HG02798 (cell line): ENCODE data around the gene CST3.
"Not testable (repeated sequence)": the region's sequence is repeated elsewhere in the genome, so short reads cannot be mapped to it uniquely, and the experiment has no call there.

Source experiments
- ATAC-seq: cut with Tn5 transposase; IDR thresholded peaks from one replicate; pipeline ENCODE4 v1.9.1; 2021; ENCODE audit warnings: mild to moderate bottlenecking; ENCODE audit not compliant: unreplicated experiment, poor library complexity

CST3 gene

GRCh38 chr20:23637282-23638221, at the start of gene CST3:
CST3 (minus strand) TSS chr20:23637955; CDS start chr20:23637862, 93 bp downstream.
- peak; percentile 68 for ATAC-seq

GRCh38 chr20:23686046-23686750, 48.4 kb upstream of the CST3 start:
- ATAC-seq = no peak

GRCh38 chr20:23685529-23685896, 47.8 kb upstream of the CST3 start:
- ATAC-seq = not testable (repeated sequence)

- no peak for ATAC-seq
Observed at GRCh38 chr20:23684261-23684660, 46.5 kb upstream of the CST3 start.

- no peak for ATAC-seq
Observed at GRCh38 chr20:23683807-23684206, 46.1 kb upstream of the CST3 start.

- ATAC-seq = no peak
Observed at GRCh38 chr20:23683281-23683680, 45.5 kb upstream of the CST3 start.

- no peak for ATAC-seq
Observed at GRCh38 chr20:23680146-23680545, 42.4 kb upstream of the CST3 start.

- ATAC-seq = no peak
Observed at GRCh38 chr20:23679133-23680092, 41.7 kb upstream of the CST3 start.

- ATAC-seq = no peak
Observed at GRCh38 chr20:23673209-23673608, 35.5 kb upstream of the CST3 start.

- ATAC-seq = no peak
Observed at GRCh38 chr20:23672158-23672557, 34.4 kb upstream of the CST3 start.

- no peak for ATAC-seq
Observed at GRCh38 chr20:23671479-23671878, 33.7 kb upstream of the CST3 start.

- no peak for ATAC-seq
Observed at GRCh38 chr20:23670361-23670760, 32.6 kb upstream of the CST3 start.

GRCh38 chr20:23669866-23670265, 32.1 kb upstream of the CST3 start:
- no peak for ATAC-seq

GRCh38 chr20:23669327-23669726, 31.6 kb upstream of the CST3 start:
- no peak for ATAC-seq

GRCh38 chr20:23668477-23668951, 30.8 kb upstream of the CST3 start:
- peak; percentile 67 for ATAC-seq

GRCh38 chr20:23667666-23668065, 29.9 kb upstream of the CST3 start:
- ATAC-seq = no peak

- ATAC-seq = no peak
Observed at GRCh38 chr20:23666698-23667097, 28.9 kb upstream of the CST3 start.

- no peak for ATAC-seq
Observed at GRCh38 chr20:23666189-23666588, 28.4 kb upstream of the CST3 start.

GRCh38 chr20:23664954-23665353, 27.2 kb upstream of the CST3 start:
- ATAC-seq = no peak

GRCh38 chr20:23664046-23664445, 26.3 kb upstream of the CST3 start:
- ATAC-seq = not testable (repeated sequence)
